Activated naive CD8-positive, alpha-beta T cell treated with anti-CD3 and anti-CD28 coated beads, Interleukin-2, amount 50 U/mL, for 16 hours (primary cell): ENCODE data around the gene DOHH.
"Not testable (repeated sequence)": the region's sequence is repeated elsewhere in the genome, so short reads cannot be mapped to it uniquely, and the experiment has no call there.

Source experiments
- DNase-seq: peaks from one replicate; pipeline ENCODE4 v3.0.0-alpha.2; 2020; ENCODE audit warnings: low read depth, low spot score

The DOHH gene

GRCh38 chr19:3534375-3535234, 34.1 kb upstream of the DOHH start:
- no peak for DNase-seq

- DNase-seq = no peak
Measured at GRCh38 chr19:3533563-3534216, 33.2 kb upstream of the DOHH start.

DNA sequence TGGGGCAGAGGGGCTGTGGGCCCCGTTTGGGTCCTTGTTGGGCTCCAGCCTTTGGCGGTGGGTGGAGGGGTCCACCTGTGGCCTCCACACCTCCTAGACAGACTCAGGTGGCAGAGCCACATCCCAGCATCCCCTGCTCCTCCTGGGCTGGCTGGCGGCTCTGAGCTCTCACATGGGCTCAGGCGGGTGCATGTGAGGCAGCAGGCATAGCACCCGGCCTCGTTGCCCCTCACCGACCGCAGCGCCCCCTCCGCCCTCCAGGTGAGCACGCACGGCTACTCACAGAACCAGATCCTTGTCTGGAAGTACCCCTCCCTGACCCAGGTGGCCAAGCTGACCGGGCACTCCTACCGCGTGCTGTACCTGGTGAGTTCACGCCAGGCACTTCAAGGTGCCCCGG, 32.6 kb upstream of the DOHH start:
- DNase-seq = no peak

GRCh38 chr19:3532154-3532786, 31.8 kb upstream of the DOHH start:
- DNase-seq = no peak

DNA sequence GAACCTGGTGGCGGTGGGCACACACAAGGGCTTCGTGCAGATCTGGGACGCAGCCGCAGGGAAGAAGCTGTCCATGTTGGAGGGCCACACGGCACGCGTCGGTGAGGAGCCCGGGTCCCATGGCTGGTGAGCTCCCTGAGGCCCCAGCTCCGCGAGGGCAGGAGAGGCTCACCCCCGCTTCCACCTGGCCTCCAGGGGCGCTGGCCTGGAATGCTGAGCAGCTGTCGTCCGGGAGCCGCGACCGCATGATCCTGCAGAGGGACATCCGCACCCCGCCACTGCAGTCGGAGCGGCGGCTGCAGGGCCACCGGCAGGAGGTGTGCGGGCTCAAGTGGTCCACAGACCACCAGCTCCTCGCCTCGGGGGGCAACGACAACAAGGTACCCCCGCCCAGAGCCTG, 31.2 kb upstream of the DOHH start:
- DNase-seq = no peak

DNA sequence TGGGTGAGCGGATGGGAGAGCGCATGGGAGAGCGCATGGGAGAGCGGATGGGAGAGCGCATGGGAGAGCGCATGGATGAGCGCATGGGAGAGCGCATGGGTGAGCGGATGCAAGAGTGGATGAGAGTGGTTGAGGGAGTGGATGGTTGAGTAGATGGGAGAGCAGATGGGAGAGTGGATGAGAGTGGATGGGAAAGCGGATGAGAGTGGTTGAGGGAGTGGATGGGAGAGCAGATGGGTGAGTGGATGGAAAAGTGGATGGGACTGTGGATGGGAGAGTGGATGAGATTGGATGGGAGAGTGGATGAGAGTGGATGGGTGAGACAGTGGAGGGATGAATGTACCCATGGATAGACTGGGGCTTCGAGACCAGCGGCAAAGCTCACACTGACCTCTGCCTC, 29.9 kb upstream of the DOHH start:
- DNase-seq = no peak

DNA sequence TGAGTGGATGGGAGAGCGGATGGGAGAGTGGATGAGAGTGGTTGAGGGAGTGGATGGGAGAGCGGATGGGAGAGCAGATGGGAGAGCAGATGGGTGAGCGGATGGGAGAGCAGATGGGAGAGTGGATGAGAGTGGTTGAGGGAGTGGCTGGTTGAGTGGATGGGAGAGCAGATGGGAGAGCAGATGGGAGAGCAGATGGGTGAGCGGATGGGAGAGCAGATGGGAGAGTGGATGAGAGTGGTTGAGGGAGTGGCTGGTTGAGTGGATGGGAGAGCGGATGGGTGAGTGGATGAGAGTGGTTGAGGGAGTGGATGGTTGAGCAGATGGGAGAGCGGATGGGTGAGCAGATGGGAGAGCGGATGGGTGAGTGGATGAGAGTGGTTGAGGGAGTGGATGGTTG, 28.8 kb upstream of the DOHH start:
- DNase-seq = not testable (repeated sequence)

DNA sequence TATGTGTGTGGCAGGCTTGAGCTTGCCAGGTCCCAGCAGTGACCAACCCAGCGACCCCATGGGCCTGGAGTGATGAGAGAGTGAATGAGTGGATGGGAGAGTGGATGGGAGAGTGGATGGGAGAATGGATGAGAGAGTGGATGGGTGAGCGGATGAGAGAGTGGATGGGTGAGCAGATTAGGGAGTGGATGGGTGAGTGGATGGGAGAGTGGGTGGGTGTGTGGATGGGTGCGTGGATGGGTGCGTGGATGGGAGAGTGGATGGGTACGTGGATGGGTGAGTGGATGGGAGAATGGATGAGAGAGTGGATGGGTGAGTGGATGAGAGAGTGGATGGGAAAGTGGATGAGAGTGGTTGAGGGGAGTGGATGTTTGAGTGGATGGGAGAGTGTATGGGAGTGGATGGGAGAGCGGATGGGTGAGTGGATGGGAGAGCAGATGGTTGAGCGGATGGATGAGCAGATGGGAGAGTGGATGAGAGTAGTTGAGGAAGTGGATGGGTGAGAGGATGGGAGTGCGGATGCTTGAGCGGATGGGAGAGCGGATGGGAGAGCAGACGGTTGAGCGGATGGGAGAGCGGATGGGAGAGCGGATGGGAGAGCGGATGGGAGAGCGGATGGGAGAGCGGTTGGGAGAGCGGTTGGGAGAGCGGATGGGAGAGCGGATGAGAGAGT, 28.2 kb upstream of the DOHH start:
- no peak for DNase-seq

GRCh38 chr19:3528080-3528479, 27.6 kb upstream of the DOHH start:
- DNase-seq = no peak

GRCh38 chr19:3527238-3527910, 26.9 kb upstream of the DOHH start:
- DNase-seq = no peak

- DNase-seq = no peak
Measured at GRCh38 chr19:3526507-3527237, 26.2 kb upstream of the DOHH start.

DNA sequence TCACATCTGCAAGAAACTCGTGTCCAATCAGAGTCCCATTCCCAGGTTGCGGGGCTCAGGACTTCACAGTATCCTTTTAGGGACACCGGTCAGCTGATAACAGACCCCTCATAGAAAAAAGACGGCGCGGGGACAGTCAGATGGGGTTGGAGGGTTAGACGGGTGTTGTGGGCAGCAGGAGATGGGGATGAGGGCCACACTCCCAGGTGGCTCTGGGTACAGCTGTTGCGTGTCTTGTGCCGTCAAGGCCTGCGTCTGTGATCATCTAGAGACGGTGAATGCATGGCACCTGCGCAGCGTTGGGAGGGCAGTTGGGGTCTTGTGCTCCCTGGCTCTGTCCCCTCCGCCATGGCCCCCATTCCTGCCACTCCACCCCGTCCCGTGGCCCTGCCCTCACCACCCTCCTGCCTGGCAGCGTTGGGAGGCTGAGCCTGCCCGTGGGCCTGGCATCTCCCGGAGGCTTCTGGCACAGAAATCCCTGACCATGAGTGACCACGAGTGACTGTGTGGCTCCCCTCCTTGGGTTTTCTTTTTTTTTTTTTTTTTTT, 24.5 kb upstream of the DOHH start:
- no peak for DNase-seq

GRCh38 chr19:3524078-3524842, 23.8 kb upstream of the DOHH start:
- DNase-seq = no peak

- no peak for DNase-seq
Measured at GRCh38 chr19:3523361-3524077, 23.0 kb upstream of the DOHH start.

GRCh38 chr19:3522421-3523360, 22.2 kb upstream of the DOHH start:
- DNase-seq = no peak

DNA sequence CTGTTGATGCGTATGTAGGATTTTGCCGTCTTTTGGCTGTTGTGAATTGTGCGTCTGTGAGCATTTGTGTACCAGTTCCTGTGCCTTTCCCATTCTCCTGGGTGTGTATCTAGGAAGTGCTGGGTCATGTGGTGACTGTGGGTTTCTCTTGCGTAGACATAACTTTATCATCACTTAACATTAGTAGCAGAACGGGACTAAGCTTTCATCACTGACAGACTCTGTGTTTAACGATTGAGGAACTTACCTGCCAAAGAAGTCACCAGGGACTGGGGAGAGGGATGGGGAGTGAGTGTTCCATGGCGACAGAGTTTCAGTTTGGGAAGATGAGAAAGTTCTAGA, 20.6 kb upstream of the DOHH start:
- no peak for DNase-seq

DNA sequence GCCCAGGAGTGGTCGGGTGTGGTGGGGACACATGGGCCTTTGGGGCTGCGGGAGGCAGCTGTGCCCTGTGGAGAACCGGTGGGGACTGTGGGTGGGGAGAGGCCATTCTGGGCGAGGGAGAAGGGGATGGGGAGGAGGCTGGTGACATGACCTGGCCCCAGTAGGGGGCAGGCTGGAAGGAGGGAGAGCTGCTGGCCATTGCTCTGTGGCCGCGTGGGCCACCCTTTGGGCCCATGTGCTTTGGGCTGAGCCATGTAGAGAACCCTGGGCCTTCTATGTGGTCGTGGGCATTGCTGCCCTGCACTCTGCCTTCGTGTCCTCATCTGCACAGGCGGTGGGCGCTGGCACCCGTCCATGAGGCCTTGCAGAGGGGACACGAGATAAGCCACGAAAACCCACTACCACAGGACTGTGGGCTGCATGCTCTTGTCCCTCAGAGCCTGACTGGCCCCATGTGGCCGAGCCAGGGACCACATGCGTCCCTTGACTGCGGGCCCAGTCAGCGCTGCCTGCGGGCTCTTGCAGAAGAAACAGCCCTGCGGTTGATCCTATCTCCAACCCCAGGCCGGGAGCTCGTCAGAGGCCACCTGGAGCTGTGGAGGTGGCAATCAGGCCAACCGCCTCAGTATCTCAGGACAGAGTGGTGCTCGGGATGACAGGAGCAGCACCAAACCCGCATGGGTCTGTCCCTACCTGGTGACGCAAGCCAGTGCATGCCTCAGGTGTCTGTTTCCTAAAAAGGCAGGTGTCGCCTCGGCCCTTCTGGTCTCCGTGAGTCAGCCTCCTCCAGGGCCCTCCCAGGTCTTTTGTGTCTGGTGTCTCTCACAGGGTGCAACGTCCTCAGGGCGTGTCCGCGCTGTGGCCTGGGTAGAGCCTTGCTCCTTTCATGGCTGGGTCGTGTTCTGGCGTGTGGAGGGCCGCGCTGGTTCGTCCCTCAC, 20.0 kb upstream of the DOHH start:
- no peak for DNase-seq
